Putamen (tissue), 1 donor: Measurements from ENCODE around the gene C14orf119.
"Not testable (repeated sequence)": the region's sequence is repeated elsewhere in the genome, so short reads cannot be mapped to it uniquely, and the experiment has no call there.

Source experiments
- DNase-seq: peaks from one replicate; pipeline ENCODE4 v3.0.0-alpha.2; 2016; ENCODE audit warnings: low spot score

C14orf119 gene

GRCh38 chr14:23089498-23090253 lies 5.6 kb upstream of the C14orf119 start:
- no peak for DNase-seq

DNA sequence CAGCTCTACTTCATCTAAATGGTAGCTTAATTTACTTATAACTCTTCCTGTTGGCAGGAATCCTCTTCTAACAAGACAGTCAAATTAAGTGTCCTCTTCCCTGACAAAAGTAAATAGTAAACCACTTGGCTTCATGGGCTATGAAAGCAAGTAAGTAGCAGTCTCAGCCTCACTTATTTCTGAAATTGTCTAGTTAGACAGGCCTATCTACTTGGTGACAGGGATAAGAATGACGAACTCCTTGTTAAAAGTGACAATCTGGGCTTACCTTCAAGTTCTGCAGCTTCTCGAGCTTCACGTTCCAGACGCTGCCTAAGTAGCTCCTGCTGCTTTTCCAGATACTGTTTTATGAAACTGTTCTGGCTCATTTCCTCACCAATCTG lies 5.1 kb upstream of the C14orf119 start:
- DNase-seq, result no peak

GRCh38 chr14:23091294-23092225 lies 3.7 kb upstream of the C14orf119 start:
- DNase-seq, result no peak

GRCh38 chr14:23093104-23093503 lies 2.2 kb upstream of the C14orf119 start:
- no peak for DNase-seq

DNA sequence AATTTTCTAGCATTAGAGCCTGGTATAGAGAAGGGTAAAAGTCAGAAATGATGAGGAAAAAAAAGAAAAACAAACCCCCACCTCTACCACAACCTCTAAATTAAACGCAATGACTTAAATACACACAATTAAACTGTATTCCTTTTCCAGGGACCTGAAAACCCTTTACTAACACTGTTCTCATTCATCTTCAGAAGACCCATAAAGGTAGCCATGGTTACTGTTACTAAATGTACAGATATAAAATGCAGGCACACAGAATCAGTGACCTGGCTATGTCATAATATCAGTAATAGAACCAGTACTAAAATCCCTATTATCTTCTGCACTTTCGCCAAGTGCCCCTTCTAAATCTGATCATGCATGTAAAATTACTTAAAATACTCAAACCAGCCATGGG lies 1.8 kb upstream of the C14orf119 start:
- DNase-seq, result no peak

DNA sequence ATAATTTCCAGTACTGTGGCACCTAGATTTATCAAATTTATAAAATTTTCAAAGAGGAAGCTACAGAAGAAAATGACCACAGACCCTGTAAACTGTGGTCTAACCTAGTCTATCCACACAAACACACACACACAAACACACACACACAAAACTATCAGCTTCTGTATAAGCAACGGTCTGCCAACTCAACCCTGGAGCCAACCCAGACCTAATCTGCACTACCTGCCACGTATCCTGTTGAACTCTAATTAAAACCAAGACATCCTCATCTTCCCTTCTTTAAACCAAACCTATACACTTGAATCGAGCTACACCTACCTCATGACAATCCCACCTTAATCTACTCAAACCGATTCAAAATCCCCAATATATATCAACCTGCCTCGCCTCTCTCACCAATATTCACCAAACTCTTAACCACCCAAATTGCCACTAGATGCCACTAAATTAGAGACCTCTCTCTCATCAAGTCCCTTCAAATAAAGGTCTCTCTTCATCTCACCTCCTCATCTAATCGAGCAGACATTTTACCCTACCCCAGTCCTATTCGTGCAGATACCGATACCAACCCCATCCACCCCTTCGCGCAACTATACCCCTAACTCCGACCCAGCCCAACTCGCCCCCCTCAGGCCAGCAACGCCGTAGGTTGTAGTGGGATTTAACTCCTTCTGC lies 1.2 kb upstream of the C14orf119 start:
- DNase-seq, result no peak

DNA sequence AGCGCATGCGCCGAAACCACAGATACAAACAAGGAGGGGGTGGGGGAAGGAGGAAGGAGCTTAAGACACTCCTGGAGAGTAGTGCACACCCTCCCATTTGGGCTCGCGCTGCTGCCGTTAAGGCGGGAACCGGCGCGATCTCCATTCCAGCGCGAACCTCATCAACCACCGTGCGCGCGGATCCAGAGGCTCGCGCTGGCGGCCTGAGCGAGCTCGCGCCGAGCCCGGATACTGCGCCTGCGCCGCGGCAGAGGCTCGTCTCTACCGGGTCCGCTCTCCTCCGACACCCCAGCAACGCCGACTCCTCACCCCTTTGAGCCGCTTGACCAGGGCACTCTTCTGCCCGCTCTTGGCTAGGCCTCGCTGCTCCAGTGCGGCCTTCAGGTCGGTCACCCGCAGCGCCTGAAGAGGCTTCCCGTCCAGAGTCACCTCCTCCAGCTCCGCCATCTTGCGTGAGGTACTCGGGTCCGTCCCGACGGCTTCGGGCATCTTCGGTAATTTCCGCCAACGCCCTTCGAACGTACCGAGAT lies 574 bp upstream of the C14orf119 start, which contains the start of gene ACIN1:
Gene ACIN1, minus strand, starts transcription at position 471 of the 530 bp plus-strand sequence. Its CDS starts 24 bp downstream, at position 447.
- peak; percentile 85 for DNase-seq

- DNase-seq, result no peak
Measured at GRCh38 chr14:23097786-23098185, 2.5 kb downstream of the C14orf119 start.

DNA sequence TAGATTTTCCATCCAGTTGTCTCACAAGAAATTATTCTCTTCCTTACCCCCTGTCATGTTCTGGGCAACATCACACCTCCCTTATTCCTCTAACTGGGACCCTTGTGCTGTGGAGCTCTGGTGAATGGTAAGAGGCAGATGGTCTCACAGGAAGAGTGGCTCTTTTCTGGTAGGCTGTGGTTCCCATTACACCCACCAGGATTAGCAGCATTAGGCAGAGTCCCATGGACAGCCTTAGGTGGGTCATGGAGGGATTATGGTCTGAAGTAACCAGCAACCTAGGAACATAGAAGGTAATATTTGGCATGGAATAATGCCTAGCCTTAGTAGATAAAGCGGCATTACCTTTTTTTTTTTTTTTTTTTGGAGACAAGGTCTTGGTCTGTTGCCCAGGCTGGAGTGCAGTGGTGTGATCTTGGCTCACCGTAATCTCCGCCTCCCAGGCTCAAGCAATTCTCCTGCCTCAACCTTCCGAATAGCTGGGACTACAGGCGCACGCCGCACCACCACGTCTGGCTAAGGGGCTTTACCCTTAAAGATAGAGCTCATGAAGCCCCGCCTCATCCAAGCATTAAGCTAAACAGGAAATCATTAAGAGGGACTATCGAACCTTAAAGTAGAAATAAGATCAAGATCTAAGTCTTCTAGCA lies 4.0 kb downstream of the C14orf119 start:
- DNase-seq, result no peak

GRCh38 chr14:23101213-23101970 lies 6.1 kb downstream of the C14orf119 start:
- no peak for DNase-seq

DNA sequence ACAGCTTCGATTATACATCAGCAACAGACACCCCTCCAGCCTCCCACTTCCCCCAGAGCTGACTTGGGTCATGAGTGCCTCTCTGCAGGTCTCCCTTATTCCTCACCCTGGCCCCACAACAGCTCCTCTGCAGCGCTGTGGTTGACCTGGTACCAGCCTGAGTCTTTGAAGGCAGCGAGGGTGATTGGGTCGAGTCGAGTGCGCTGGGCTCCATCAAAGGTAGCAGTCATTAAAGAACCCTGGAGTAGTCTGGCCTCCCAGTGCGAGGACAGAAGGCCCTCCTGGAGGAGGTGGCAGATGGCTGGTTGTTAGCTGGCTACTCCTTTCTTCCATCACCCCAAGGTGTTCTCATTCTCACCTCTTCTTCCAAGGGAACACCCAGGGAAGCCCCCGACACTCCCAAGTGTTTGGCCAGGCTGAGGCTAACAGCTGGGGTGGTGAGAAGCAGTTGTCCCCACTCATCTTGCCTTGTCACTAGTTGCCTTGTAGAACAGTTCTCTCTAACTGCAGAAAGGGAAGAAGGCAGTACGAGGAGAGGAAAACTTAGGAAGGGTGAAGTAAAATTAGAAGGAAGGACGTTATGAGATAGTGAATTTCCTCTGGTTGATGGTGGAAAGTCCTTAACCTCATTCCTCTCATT lies 6.8 kb downstream of the C14orf119 start:
- DNase-seq, result no peak

DNA sequence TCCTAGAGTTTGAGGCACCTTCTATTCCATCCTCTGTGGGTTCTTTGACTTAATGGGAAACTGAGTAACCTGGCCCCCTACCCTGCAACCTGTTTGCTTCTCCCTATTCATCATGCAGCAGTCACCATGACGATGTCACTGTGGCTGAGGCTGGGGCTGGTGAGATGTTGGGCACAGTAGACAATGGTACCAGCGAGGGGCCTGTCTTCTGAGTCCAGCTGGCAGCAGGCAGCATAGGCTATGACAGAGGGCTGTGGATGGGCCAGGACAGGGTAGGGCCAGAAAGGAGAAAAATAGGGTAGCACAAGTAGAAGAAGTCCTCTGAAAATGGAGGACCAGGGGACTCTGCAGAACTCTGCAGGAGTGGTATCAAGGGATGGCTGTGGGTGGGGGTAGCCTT lies 7.5 kb downstream of the C14orf119 start:
- no peak for DNase-seq

DNA sequence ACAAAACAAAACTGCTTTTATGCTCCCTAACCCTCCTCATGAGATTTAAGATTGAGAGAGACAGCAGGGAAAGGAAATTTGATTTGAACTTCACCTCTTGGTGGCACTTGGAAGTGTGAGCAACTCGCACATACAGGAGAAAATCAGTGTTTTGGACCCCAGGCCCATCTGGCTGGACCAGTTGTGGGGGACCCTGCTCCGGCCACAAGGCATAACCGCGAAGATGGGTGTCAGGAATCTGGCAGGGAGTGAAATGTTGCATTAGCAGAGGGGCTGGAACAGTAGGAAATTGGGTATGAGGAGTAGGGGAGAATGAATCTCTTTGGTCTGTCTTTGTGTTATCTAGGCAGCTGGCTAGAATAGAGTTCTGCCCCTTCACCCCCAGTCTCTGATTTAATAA lies 8.3 kb downstream of the C14orf119 start:
- DNase-seq, result no peak

DNA sequence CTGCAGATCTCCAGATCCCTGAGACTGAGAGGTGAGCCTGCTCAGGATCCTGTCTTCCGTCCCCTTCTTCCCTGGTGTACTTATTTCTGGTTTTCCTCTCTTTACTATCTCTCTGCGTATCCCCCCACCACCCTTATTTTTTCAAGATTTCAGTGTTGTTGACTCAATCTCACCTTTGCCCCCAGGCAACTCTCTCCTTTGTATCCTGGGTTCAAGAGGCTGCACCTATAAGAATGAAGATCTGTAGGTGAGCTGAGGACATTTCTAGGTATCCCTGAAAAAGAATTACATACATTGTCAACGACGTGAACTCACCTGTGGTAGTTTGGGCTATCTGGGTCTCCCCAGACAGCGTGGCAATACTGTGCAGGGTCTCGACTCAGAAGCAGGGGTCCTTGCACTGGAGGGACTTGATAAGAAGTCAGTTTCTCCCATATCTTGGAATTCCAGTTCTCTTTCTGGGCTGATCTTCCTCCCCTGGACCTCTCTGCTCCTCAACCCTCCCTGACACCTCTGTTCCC lies 8.8 kb downstream of the C14orf119 start:
- no peak for DNase-seq

GRCh38 chr14:23104591-23105347 lies 9.5 kb downstream of the C14orf119 start, which contains the start of gene CIROP:
CIROP (minus strand) TSS chr14:23104989; CDS start chr14:23104920, 69 bp downstream.
- DNase-seq, result no peak

DNA sequence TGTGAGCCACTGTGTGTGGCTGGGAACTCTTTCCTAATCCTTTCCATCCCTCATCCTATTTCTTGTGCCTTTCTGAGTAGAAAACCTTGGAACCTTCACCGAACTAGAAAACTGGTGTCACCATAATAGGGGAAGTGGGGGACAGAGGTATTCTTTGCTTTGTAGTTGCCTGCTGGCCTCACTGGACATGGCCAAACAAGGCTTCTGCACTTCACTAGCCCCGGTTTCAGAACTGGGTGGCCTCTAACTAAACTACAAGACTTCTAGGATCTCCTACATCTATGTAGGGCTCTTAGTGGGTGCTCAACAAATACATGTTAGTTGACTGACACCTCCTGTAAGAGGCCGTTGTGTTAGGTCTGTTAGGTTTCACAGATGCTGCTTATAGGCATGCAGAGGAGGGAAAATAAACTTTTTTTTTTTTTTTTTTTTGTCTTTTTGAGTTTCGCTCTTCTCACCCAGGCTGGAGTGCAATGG lies 10.1 kb downstream of the C14orf119 start:
- no peak for DNase-seq

DNA sequence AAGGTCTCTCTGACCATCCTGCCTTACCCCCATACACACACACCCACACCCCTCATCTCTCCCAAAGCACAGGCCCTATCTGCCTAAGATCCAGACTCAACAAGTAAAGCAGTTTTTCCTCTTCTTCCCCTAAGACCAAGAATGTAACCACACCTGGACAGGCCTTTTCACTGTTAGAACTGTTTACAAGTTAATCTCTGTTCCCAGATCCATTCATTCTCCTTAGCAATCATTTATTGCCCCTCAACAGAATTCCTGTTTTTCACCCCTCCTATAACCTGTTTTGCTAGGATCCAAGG lies 11.4 kb downstream of the C14orf119 start:
- DNase-seq, result no peak

DNA sequence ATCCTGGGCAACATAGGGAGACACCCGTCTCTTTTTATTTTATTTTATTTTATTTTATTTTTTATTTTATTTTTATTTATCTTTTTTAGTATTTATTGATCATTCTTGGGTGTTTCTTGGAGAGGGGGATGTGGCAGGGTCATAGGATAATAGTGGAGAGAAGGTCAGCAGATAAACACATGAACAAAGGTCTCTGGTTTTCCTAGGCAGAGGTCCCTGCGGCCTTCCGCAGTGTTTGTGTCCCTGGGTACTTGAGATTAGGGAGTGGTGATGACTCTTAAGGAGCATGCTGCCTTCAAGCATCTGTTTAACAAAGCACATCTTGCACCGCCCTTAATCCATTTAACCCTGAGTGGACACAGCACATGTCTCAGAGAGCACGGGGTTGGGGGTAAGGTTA lies 12.3 kb downstream of the C14orf119 start:
- not testable (repeated sequence) for DNase-seq

GRCh38 chr14:23108169-23108568 lies 12.9 kb downstream of the C14orf119 start:
- not testable (repeated sequence) for DNase-seq
